ENCODE data around the gene CPT1B.
A peak's percentile ranks its signal among the peaks of the same experiment; 100 is the strongest.
"Not testable (repeated sequence)": the region's sequence is repeated elsewhere in the genome, so short reads cannot be mapped to it uniquely, and the experiment has no call there.

CPT1B gene

DNA sequence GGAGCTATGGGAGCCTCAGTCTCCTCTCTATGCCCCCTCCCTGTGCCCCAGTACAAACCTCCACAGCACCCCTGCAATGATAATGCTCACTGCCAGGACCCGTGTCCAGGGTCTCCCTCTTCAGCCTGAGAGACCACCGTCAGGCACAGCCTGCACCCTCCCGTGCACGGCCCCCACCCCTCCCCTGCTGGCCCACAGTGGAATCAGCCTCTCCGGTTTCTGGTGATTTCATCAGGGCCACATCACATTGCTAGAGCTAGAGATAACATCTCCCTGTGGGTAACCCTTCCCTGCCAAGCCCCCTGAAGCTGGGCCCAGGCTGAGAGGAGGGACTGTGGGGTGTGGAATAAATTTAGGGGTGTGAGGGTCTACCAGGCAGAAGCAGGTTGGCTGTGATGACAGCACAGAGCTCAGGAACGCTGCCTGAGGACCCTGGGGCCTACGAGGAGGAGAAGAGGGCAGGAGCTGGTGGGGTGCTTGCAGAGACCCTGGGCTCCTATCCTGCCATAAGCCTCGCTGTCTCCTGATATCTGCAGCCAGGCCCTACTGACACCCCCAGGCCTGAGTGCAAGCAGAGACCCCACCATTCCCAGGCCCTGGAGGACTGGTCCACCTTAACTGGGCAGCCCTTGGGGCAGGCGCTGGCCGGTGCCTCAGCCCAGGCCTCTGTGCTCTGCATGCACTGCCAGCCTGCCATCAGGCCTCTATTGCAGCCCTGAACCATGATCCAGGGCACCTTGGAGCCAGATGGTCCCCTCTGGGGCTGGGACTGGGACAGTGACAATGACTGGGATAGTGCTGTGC, 32.5 kb downstream of the CPT1B start, which contains the start of gene KLHDC7B:
Gene KLHDC7B, plus strand, starts transcription at position 378 of the 804 bp plus-strand sequence. Its CDS starts 345 bp downstream, at position 723.
- peak; percentile 79 for DNase-seq (ENCODE audit: low spot score)

DNA sequence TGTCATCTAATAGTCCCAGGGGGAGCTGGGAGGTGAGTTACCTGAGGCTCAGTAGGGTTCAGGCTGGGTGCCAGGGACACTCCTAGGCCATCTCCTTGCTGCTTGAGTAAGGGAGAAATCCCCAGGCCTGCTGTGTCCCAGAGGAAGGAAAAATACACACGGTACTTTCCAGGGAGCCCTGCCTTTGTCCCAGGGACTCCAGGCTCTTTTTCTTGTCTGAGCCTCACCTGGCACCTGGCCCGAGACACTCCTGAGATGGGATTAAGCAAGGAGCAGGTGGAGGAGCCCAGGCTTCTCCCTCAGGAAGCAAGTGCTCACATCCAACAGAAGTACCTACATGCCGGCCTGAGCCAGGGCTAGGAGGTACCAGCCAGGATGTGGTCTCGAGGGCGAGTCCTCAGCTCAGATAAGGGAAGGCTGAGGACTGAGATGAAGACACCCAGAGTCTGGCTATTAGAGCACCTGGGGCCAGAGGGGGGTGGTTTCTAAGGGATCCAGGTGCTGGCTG, 33.4 kb downstream of the CPT1B start:
- no peak for DNase-seq (ENCODE audit: low spot score)

DNA sequence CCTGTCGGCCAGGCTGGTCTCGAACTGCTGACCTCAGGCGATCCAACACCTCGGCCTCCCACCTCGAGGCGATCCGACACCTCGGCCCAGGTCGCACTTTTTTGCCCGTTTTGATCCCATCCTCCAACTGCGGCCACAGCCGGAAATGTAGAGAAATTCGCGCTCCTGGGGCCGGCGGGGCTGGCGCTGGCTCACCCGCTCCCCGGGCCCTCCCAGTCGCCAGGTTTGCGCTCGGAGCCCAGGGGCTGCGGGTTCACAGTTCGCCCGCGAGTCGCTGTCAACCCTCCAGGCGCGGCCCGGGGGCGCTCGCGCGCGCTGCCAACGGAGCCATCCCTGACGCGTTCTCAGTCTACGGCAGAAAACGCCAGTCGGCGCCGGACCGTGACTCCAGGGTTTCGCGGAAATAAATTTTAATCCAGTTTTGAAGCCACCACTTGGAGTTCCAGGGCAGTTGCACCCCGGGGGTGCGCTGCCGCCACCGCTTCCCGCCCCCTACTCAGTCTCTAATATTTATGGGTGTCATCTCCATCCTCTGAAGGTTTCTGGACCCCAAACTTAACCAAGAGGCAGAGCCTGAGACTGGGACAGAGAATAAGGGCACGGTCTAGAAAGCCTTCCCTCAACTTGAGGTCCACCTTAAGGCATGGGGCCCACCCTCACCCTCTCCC, 34.0 kb downstream of the CPT1B start:
- DNase-seq (ENCODE audit: low spot score) = peak; percentile 94

DNA sequence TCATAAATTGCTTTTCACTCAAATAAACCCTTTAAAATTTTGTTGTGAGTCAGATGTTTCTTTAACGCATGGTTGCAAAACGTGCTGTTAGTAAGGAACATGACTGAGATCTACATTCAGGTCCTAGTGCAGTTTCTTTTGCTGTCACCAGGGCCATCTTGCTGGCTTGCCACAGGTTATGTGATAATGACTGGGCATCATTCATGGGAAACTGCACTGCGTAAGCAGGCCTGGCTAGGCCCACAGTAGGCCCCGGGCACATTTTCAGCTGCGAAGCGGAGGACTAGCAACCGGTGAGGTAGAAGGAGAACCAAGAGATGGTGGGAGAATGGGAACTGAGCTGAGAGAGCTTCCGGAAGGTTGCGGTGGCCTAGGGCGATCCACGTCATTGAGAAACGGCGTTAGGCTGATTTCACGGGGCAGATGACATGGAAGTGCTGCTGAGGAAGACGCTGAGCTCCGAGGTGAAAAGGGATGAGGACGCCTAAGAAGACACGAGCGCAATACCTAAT, 35.8 kb downstream of the CPT1B start:
- no peak for DNase-seq (ENCODE audit: low spot score)

DNA sequence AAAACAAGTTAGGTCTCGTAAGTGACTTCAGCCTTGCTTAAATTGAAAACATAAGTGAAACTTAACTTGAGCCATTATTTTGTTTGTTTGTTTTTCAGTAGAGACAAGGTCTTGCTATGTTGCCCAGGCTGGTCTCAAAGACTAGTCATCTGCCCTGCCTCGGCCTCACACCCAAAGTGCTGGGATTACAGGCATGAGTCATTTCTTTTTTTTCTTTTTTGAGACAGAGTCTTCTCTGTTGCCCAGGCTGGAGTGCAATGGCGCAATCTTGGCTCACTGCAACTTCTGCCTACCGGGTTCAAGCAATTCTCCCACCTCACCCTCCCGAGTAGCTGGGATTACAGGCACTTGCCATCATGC, 36.6 kb downstream of the CPT1B start:
- DNase-seq (ENCODE audit: low spot score) = not testable (repeated sequence)

DNA sequence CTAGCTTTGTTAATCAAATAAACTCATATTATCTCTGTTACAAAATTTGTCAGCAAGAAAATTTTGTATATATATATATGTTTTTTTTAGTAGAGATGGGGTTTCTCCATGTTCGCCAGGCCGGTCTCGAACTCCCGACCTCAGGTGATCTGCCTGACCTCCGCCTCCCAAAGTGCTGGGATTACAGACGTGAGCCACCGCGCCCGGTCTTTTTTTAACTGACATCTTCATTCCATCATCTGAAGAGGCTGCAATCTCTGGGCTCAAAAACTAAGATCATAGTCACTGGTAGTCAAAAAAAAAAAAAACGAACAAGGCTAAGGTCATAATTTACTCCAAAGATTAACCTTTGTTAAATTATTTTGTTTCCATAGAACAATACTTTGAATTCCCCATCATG, 37.8 kb downstream of the CPT1B start:
- DNase-seq (ENCODE audit: low spot score) = no peak

DNA sequence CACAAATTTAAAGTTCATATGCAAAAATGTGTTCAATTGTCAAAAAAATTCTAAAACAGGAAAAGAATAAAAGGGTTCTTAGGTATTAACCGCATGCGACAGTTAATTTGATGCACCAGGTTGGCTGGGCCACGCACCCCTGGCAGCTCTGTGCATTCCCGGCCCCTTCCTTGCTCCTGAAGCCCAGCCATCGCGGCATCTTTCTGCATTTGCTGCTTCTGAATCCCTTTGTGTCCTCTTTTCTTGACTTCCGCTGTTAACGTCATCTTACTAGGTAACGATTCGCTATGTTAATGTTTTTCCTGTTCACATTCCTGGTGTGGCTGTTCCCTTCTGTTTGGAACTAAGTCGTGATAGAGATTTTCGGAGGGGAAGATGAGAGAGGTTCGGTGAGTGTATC, 40.5 kb downstream of the CPT1B start:
- DNase-seq (ENCODE audit: low spot score) = no peak

DNA sequence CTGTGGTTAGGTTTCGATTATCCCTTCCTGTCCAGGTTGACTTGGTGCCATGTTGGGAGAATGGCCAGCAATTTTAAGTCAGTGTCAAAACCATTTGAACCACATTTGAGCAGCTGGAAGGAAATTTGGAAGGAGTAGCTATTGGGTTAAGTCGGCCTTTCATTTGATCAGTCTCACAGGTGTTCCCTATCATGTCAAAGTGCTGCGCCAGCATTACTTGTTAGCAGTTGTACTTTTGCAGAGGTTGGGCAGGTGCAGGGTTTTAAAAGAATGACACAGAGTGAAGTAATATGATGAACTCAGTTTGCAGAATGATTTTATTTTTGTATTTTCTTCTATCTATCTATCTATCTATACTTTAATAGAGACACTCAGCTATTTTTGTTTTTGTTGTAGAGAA, 42.0 kb downstream of the CPT1B start:
- DNase-seq (ENCODE audit: low spot score) = no peak

DNA sequence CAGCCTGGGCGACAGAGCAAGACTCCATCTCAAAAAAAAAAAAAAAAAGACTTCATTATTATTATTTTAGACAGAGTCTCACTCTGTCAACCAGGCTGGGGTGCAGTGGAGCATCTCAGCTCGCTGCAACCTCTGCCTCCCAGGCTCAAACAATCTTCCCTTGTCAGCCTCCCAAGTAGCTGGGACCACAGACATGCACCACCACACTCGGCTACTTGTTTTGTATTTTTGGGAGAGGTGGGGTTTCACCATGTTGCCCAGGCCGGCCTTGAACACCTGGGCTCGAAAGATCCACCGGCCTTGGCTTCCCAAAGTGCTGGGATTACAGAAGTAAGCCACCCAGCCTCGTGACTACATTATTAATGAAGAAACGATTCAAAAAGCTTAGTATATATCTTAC, 43.1 kb downstream of the CPT1B start:
- DNase-seq (ENCODE audit: low spot score) = no peak

DNA sequence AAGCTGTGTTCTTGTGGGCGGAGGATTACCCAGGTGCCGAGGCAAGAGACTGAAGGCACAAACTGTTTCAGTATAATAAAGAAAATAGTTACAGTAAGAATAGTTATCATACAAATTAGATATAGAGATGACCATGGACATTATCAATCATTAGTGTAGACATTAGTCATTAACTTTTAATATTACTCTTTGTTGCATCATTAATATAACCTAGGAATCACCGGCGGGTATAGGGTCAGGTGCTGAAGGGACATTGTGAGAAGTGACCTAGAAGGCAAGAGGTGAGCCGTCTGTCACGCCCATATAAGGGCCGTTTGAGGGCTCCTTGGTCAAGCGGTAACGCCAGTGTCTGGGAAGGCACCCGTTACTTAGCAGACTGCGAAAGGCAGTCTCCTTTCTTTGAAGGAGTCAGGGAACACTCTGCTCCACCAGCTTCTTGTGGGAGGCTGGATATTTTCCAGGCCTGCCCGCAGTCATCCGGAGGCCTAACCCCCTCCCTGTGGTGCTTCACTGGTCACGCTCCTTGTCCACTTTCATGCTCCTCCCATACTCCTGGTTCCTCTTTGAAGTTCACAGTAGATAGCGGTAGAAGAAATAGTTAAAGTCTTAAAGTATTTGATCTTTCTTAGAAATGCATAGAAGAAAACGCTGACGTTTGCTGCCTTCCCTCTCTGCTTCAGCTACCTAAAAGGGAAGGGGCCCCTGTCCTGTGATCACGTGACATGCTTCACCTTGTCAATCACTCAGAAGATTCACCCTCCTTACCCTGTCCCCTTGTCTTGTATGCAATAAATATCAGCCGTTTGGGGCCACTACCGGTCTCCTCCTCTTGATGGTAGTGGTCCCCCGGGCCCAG, 44.1 kb downstream of the CPT1B start:
- DNase-seq (ENCODE audit: low spot score) = not testable (repeated sequence)

DNA sequence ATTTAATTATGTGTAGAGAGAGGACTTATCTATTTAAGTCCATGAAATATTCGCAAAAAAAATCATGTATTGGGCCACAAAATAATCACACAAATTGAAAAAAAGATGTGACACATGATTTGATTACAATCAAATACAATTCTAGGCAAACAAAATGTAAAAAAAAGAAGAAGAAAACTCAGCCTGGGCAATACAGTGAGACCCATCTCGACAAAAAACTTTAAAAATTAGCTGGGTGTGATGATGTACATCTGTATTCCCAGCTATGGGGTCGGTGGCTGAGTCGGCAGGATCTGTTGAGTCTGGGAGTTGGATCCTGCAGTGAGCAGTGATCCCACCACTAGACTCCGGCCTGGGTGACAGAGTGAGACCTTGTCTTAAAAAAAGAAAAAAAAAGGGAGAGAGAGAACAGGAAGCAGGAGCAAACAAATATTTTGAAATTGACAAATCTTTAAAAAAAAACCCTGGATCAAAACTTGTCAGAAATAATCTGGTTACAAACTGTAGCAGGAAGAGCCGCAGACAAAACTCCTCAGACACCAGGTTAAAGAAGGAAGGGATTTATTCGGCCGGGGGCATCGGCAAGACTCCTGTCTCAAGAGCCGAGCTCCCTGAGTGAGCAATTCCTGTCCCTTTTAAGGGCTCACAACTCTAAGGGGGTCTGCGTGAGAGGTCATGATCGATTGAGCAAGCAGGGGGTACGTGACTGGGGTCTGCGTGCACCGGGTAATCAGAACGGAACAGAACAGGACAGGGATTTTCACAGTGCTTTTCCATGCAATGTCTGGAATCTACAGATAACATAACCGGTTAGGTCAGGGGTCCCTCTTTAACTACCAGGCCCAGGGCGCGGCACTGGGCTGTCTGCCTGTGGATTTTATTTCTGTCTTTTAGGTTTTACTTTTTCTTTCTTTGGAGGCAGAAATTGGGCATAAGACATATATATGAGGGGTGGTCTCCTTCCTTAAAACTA, 45.1 kb downstream of the CPT1B start:
- DNase-seq (ENCODE audit: low spot score) = no peak

DNA sequence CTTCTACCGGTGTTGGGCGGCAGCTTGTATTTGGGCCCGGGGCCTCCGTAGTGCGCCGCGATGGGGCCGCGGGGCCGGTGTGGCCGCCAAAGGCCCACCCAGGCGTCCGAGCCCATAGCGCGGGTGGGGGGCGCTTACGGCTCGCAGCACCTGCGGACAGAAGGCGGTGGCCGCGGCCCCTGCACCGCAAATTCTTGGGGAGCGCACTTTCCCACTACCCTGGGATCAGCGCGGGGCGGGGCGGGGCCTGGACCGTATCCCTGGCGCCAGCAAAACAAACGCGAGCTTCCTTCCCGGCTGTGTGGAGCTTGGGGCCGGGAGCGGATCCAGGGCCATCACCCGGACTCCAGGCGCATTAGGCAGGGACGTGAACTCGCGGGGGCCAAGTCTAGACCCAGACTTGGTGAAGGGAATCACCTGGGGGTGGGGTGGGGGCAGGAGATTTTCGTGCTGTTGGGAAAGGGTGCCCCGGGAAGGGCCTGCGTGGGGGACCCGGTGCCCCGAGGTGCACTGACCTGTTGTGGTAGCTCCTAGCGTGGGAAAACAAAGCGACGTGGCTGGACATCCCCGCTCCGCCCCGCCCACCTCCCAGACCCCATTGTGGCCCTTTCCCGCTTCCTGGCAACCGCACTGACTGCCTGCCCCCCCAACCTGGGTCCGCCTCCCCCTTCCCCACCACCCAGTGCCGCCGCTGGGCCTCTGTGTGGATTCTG, 46.1 kb downstream of the CPT1B start:
- peak; percentile 79 for DNase-seq (ENCODE audit: low spot score)

DNA sequence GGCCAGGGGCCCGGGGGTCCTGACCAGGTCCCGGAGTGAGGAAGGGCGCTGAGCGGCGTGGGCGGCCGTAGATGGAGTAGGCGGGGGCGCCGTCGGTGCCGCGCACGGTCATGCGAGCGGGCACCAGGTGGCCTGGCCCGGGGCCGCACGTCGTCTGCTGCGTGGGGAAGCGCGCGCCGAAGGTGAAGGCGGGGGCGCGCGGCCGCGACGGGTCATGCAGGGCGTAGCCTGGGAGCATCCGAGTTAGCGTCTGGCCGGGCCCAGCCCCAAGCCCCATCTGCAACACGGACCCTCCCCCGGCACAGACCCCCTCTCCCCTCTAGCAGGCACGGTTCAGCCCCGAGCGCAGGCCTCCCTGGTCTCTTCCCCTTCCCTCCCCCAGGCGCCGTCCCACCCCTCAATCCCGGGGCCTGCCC, 46.7 kb downstream of the CPT1B start:
- no peak for DNase-seq (ENCODE audit: low spot score)

DNA sequence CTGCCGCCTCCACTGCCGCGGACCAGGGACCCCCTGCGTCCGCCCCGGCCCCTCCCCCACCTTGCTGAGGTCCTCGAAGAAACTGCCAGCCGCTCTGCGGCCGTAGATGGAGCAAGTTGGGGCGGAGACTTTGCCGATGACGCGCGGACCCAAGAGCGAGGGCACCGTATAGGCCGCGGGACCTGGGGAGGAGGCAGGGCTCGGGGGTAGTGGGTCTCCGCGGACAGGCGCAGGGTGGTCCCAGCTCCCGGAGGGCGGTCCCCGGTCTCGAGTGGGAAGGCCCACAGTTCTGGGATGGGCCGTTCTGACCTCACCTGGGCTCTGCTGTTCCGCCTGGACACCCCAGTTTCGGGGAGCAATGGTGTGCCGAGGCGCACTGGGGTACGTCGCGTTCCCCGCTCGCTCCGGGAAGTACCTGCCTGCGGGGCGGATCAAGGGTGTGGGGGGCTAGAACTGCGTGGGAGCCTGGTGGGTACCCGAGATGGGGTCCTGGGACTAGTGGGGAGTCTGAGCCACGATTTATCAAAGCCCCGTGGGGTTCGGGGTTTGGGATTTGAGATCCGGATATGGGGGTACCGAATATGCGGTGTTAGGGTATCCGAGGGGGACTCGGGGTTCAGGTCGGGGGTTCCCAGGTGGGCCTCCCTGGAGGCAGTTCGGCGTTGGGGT, 47.2 kb downstream of the CPT1B start:
- DNase-seq (ENCODE audit: low spot score) = no peak

DNA sequence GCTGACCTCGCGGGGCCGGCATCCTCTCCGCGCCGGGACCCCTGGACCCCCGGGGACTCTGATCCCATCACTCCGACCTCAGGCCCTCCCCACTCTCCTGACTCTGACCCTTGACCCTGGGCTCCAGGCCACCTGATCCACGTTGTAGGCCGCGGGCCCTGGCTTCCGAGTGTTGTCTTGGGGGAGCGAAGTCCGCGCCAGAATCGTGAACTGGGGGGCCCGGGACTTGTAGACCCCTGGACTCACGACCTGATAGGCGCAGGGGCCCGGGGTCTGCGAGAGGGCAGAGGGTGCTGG, 47.7 kb downstream of the CPT1B start:
- no peak for DNase-seq (ENCODE audit: low spot score)

DNA sequence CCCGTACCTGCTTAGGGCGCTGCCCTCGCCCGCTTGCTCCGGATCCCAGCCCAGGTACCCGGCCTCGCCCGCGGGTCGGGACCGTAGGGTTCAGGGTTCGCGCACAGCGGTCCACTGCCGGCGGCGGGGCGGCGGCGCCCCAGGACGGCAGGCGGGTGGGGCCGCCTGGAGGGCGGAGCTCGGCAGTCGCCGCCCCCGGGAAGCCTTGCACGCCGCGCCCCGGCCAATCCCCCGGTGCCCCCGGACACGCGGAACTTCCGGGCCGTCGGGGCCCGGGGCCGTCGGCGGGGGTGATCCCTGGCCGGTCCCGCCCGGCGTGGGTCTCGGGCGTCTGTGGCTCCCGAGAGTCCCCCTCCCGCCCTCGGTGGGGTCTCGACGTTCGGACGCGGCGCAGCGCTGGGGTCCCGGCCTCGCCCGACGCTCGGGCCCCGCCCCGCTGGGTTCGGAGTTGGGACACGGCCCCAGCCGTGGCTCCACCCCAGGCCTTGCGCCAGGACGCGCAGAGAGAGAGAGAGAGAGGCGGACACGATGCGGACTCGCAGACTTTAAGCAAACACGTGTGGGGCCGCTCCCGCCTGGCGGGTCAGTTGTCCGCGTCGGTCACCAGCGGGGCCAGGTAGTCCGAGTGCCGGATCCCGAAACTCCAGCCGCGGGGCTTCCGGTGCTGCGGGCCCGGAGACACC, 48.2 kb downstream of the CPT1B start, which contains the start of gene TYMP:
Gene TYMP, minus strand, starts transcription at position 116 of the 683 bp plus-strand sequence. CDS start 303 bp downstream, outside the sequence.
- no peak for DNase-seq (ENCODE audit: low spot score)

DNA sequence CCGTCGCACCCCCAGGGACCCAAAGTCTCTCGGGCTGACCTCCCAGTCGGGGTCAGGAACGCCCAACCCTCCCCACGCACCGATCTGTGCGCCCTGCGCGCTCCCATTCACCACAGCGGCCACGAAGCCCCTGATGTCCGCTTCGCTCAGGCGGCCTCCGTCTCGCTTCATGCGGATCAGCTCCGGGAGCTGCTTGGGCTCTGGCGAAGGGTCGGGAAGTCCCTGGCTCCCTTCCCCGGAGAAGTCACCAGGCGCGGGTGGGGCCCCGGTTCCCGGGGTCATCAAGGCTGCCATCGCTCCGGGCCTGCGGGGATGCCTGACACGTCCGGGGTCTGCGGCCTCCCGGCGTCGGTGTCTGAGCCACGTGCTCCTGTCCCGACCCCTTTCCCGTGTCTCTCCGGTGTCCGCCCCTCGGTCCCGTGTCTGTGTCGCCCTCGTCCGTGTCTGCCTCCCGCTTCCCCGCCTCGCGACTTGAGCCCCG, 48.8 kb downstream of the CPT1B start:
- no peak for DNase-seq (ENCODE audit: low spot score)

DNA sequence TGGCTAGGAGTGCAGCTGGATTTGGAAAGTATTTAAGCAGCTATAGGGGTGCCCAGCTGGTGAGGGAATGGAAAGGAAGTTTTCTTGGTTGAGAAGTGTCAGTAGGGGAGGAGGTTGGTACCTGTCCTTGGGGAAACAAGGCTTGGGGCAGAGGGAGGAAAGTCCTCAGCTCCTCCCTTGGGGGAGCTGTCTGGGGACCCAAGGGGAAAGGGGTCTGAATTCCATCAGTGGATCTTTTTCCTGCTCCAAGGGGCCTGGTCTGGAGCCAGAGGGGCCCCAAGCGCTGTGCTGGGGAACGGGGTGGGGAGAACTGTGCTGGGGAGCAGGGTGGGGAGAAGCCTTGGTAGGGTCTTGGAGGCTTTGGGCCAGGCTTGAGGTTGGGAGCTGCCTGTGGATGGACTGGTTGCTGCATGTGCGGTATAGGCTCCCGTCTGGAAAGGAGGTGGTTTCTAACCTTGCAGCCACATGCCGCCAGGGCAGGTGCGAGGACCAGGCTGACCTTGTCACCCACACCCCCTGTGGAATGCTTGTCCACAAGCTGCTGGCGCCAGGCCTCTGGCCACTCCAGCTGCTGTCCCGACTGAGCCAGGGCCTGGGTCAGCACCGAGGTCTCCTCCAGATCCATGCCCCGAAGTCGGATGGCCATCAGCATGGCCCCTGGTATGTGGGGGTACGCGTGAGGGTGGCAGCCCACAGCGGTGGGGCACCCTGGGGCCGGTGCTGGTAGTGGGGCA, 49.4 kb downstream of the CPT1B start:
- DNase-seq (ENCODE audit: low spot score) = no peak

Measured in HuH-7 (cell line).